Esophagus muscularis mucosa (tissue), 4 donors: ENCODE results near the gene SLC22A6. TPM values are rescaled to one million over a fixed set of nuclear protein-coding genes. Genes with fewer than 3 reads are reported as not detected.

Experiments used
- DNase-seq: peaks from one replicate; pipeline ENCODE4 v3.0.0-alpha.2; 2017; ENCODE audit errors: extremely low spot score
- H3K27ac ChIP-seq, 4 donors: fragments of 200-600 bp; sonication (generic); replicated peaks in 1 of 4; 1 replicate in 3 of 4; 2 replicates in 1 of 4; pipeline ENCODE4 v1.5.1; 2016 to 2019; ENCODE audit warnings: mild to moderate bottlenecking in 1 of 4
- H3K27me3 ChIP-seq, 4 donors: fragments of 200-600 bp; sonication (generic); one replicate each; pipeline versions ENCODE4 v1.5.1 to v1.6.0; 2016 to 2019
- H3K36me3 ChIP-seq, 4 donors: fragments of 200-600 bp; sonication (generic); one replicate each; pipeline ENCODE4 v1.5.1; 2016 to 2019
- H3K4me1 ChIP-seq, 4 donors: fragments of 200-600 bp; sonication (generic); one replicate each; pipeline ENCODE4 v1.5.1; 2016 to 2019
- H3K4me3 ChIP-seq, 4 donors: fragments of 200-600 bp; sonication (generic); 1 replicate in 2 of 4; 2 replicates in 2 of 4; pipeline ENCODE4 v1.5.1; 2016 to 2019; ENCODE audit warnings: mild to moderate bottlenecking in 4 of 4, moderate library complexity in 1 of 4
- H3K9me3 ChIP-seq, 4 donors: fragments of 200-600 bp; sonication (generic); 1 replicate in 3 of 4; 2 replicates in 1 of 4; pipeline ENCODE4 v1.5.1; 2016 to 2019
- CTCF ChIP-seq, 3 experiments: fragments of 200-600 bp in 2 of 3; fragments of 450-650 bp in 1 of 3; sonication (generic) in 2 of 3; IDR thresholded peaks; one replicate each; pipeline ENCODE4 v1.5.1; 2017 to 2019; ENCODE audit warnings: antibody characterized with exemption in 3 of 3, mild to moderate bottlenecking in 2 of 3, moderate library complexity in 1 of 3
- EP300 ChIP-seq: sonication (generic); formaldehyde crosslinking; IDR thresholded peaks from one replicate; pipeline ENCODE4 v1.6.1; 2017; ENCODE audit warnings: antibody characterized with exemption
- POLR2A ChIP-seq: fragments of 450-650 bp; IDR thresholded peaks from one replicate; pipeline ENCODE4 v1.6.1; 2017; ENCODE audit warnings: antibody characterized with exemption, moderate library complexity, mild to moderate bottlenecking, low read depth
- POLR2AphosphoS5 ChIP-seq, 2 donors: sonication (generic); formaldehyde crosslinking; IDR thresholded peaks; one replicate each; pipeline ENCODE4 v1.6.1; 2017; ENCODE audit warnings: antibody characterized with exemption in 2 of 2
- WGBS: methylation state at CpG from one replicate; pipeline ENCODE4 v1.1.5; 2018; 5-methylcytosine and 5-hydroxymethylcytosine counted together
- intact Hi-C: fragments of 100-400 bp; cut with DNase I; formaldehyde crosslinking; loops from one replicate; pipeline ENCODE4 v1.15.1; 2023
- total RNA-seq, 4 donors: library from RNA; depleted of rRNA; stranded (reverse); fragments of >200 nt; gene quantifications; one replicate each; pipeline versions ENCODE4 v1.1.0 to v1.2.1, GENCODE V29; 2016

Gene SLC22A6
- total RNA-seq, 4 donors from 2014 or later: not detected

GRCh38 chr11:63001456-63001855 lies 16.7 kb upstream of the SLC22A6 start:
- no peak for DNase-seq
- Histone ChIP-seq H3K36me3 (no peaks in the 10 kb centered on the region), H3K4me1 (no peaks in the 10 kb centered on the region), H3K27me3 (peaks cover 0 to 9% (median 0%) of the 10 kb centered on the region in 4 donors), H3K27ac (no peak overlapping the region), H3K4me3 (no peak overlapping the region), H3K9me3 (no peaks in the 10 kb centered on the region)
- TF ChIP-seq POLR2AphosphoS5 (IDR thresholded peaks at IDR 0.05) (no peak), CTCF (IDR thresholded peaks at IDR 0.05) (no peak), EP300 (no peak), POLR2A (no peak)
- intact Hi-C loops: no loop called here
- 66% methylated on average over 9 of the region's 9 CpGs for WGBS

DNA sequence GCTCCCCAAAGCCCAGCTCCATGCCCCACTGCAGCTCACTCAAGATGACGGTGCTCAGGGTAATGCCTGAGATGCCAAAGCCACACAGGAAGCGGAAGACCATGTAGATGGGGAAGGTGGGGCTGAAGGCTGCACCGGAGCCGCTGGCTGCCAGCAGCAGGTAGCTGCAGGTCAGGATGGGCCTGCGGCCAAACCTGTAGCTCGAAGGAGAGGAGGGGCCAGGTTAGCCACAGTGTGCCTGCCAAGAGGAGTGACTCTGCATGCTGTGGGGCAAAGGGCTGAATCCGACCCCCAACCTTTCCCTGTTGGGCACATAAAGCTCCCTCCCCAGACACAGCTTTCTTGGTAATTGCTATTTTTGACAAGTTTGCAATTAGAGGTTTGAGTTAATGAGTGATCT lies 14.9 kb upstream of the SLC22A6 start:
- no peak overlapping the region for H3K4me3 ChIP-seq
- intact Hi-C loops: no loop called here
- H3K36me3 ChIP-seq: no peaks in the 10 kb centered on the region
- no peak for DNase-seq
- no peaks in the 10 kb centered on the region for H3K9me3 ChIP-seq
- no peak for TF ChIP-seq CTCF (IDR thresholded peaks at IDR 0.05)
- H3K4me1 ChIP-seq: no peaks in the 10 kb centered on the region
- H3K27ac ChIP-seq: no peak overlapping the region
- WGBS: 66% methylated on average over 7 of the region's 7 CpGs
- peaks cover 0 to 9% (median 0%) of the 10 kb centered on the region in 4 donors for H3K27me3 ChIP-seq

- intact Hi-C loops: no loop called here
- DNase-seq: no peak
- no peaks in the 10 kb centered on the region for H3K36me3 ChIP-seq
- no peak overlapping the region for H3K4me3 ChIP-seq
- TF ChIP-seq POLR2AphosphoS5 (IDR thresholded peaks at IDR 0.05) (no peak), CTCF (IDR thresholded peaks at IDR 0.05) (no peak), POLR2A (no peak), EP300 (no peak)
- WGBS: 82% methylated on average over 5 of the region's 5 CpGs
- H3K27ac ChIP-seq: no peak overlapping the region
- H3K9me3 ChIP-seq: no peaks in the 10 kb centered on the region
- no peaks in the 10 kb centered on the region for H3K4me1 ChIP-seq
- peaks cover 0 to 9% (median 0%) of the 10 kb centered on the region in 4 donors for H3K27me3 ChIP-seq
These were observed 14.4 kb upstream of the SLC22A6 start for GRCh38 chr11:62999156-62999555.

DNA sequence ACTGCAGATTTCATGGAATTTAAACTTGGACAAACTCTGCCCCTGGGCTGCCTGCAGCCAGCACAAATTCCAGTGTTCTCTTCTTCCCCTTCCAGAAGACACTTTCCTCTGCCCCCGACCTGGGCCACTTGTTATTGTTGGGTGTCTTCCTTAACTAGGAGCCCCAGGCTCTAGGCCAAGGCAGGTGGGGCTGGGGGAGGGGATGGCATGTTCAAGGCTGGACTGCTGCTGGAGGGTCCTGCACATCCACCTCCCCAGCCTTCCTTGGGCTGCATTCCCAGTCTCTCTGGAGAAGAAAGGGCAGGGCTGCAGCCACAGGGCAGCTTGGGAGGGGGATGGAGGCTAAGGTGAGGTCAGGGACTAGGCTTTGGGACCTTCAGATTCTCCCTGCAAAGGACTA lies 11.5 kb upstream of the SLC22A6 start:
- Histone ChIP-seq H3K9me3 (no peaks in the 10 kb centered on the region), H3K36me3 (no peaks in the 10 kb centered on the region), H3K4me3 (no peak overlapping the region), H3K4me1 (no peaks in the 10 kb centered on the region), H3K27ac (no peak overlapping the region), H3K27me3 (peaks cover 0 to 9% (median 0%) of the 10 kb centered on the region in 4 donors)
- intact Hi-C loops: no loop called here
- no peak for DNase-seq
- WGBS: 38% methylated on average over 1 of the region's 1 CpG
- TF ChIP-seq EP300: no peak

GRCh38 chr11:62994775-62995174 lies 10.0 kb upstream of the SLC22A6 start:
- Histone ChIP-seq H3K4me3 (no peak overlapping the region), H3K36me3 (no peaks in the 10 kb centered on the region), H3K4me1 (no peaks in the 10 kb centered on the region), H3K27me3 (peaks cover 0 to 9% (median 0%) of the 10 kb centered on the region in 4 donors), H3K27ac (no peak overlapping the region), H3K9me3 (no peaks in the 10 kb centered on the region)
- TF ChIP-seq POLR2AphosphoS5 (IDR thresholded peaks at IDR 0.05) (no peak), POLR2A (no peak), CTCF (IDR thresholded peaks at IDR 0.05) (no peak), EP300 (no peak)
- intact Hi-C loops: no loop called here
- WGBS: 74% methylated on average over 4 of the region's 4 CpGs
- no peak for DNase-seq
